ENCODE results near the gene CDK14. TPM values are rescaled to one million over a fixed set of nuclear protein-coding genes. Genes with fewer than 3 reads are reported as not detected.
A peak's percentile ranks its signal among the peaks of the same experiment; 100 is the strongest.

CDK14 gene
- total and polyA plus RNA-seq, 10 of the 15 experiments (the other 5 are each of a cell fraction or from before 2014, with no cell fraction given) = 6.5 to 61.3 (median 24.2) TPM

GRCh38 chr7:90611115-90611514, 15.0 kb downstream of the CDK14 start:
- POLR2A ChIA-PET = interaction anchor here (0.7 to 2.5 kb wide), 2 partner anchors 8 to 127 kb away, joined by 7 to 11 read pairs; no protein-coding TSS in a partner anchor
- 72% methylated on average over 3 of the region's 3 CpGs for WGBS (ENCODE audit: insufficient coverage, insufficient replicate concordance, low lambda C conversion rate, missing lambda C conversion rate)
- Histone ChIP-seq H4K20me1 (ENCODE audit: control insufficient read depth, insufficient read depth) (no peaks in the 10 kb centered on the region), H3K27ac (ENCODE audit: control insufficient read depth, insufficient read depth) (no peak overlapping the region), H3K9ac (ENCODE audit: control insufficient read depth, insufficient read depth, low read length) (no peak overlapping the region), H3K4me1 (ENCODE audit: control insufficient read depth, insufficient read depth, low read length) (0 out of 2 replicates have a peak, but pooled peaks cover 4% of the 10 kb centered on the region), H3K79me2 (ENCODE audit: control insufficient read depth, insufficient read depth, low read length) (no peaks in the 10 kb centered on the region; the same call in none of the 2 replicates), H3K4me3 (no peak overlapping the region), H3K36me3 (ENCODE audit: control insufficient read depth in 2 of 2, insufficient read depth in 2 of 2, low read length in 1 of 2) (no peaks in the 10 kb centered on the region), H3K9me3 (replicated peaks; ENCODE audit: control insufficient read depth, insufficient read depth, low read length) (no peaks in the 10 kb centered on the region), H2AFZ (ENCODE audit: control insufficient read depth, low read depth, low read length) (peak overlapping the region; percentile 23), H3K27me3 (replicated peaks in 1 of 2; ENCODE audit: control insufficient read depth in 2 of 2, insufficient read depth in 2 of 2, low read length in 1 of 2) (no peaks in the 10 kb centered on the region), H3K4me2 (ENCODE audit: control insufficient read depth, insufficient read depth) (no peak overlapping the region)
- SMC1A ChIA-PET (ENCODE audit: uncharacterized antibody, unreplicated experiment) = interaction anchor here (1.1 to 7.0 kb wide), 3 partner anchors 9 to 15 kb away, joined by 4 to 45 read pairs (median 6); partner anchors contain the start of gene CDK14
- ATAC-seq (peak; percentile 60), FAIRE-seq (no peak), DNase-seq (ENCODE audit: low read depth, low spot score) (no peak)
- in situ Hi-C loops (cut with MboI) (no loop called here), intact Hi-C loops (cut with micrococcal nuclease; ENCODE audit: unreplicated experiment) (no loop called here)
- CTCF ChIA-PET = interaction anchor here (0.6 to 1.7 kb wide), 3 partner anchors 8 to 104 kb away, joined by 3 to 9 read pairs (median 5); no protein-coding TSS in a partner anchor
- TF ChIP-seq EED (IDR thresholded peaks at IDR 0.05; ENCODE audit: low read depth) = peak; percentile 75
- peak; percentile 82 for TF ChIP-seq CREM (IDR thresholded peaks at IDR 0.05; ENCODE audit: low read depth)
- TF ChIP-seq YBX1 (IDR thresholded peaks at IDR 0.05) = no peak
- TF ChIP-seq NR2C1 (IDR thresholded peaks at IDR 0.05) = no peak
- peak; percentile 67; the same call in 1 of the 2 replicates for TF ChIP-seq CREB1 (IDR thresholded peaks at IDR 0.05; ENCODE audit: low read depth)
- 0 out of 2 replicates have a peak, but pooled peaks have one; percentile 11 for TF ChIP-seq TCF3 (IDR thresholded peaks at IDR 0.05; ENCODE audit: borderline replicate concordance, insufficient read depth, low read depth, low read length)
- 0 out of 2 replicates have a peak, but pooled peaks have one; percentile 33 for TF ChIP-seq TCF12 (IDR thresholded peaks at IDR 0.05; ENCODE audit: low read depth, low read length)
- TF ChIP-seq ETV6 (conservative IDR thresholded peaks at IDR 0.05 in 1 of 2, IDR thresholded peaks at IDR 0.05 in 1 of 2; ENCODE audit: borderline replicate concordance in 1 of 2, low read depth in 1 of 2) = peak in 1 of 2 experiments; percentile 37; a peak in 1 of 4 replicates
- no peak for TF ChIP-seq USF1 (IDR thresholded peaks at IDR 0.05; ENCODE audit: borderline replicate concordance, extremely low read length, insufficient read depth, low read depth, low read length)
- TF ChIP-seq NFIC (IDR thresholded peaks at IDR 0.05; ENCODE audit: low read depth, low read length) = peak; percentile 48; the same call in 1 of the 2 replicates
- TF ChIP-seq CBFB (IDR thresholded peaks at IDR 0.05; ENCODE audit: low read depth) = 0 out of 2 replicates have a peak, but pooled peaks have one; percentile 34
- no peak for TF ChIP-seq CBX5 (IDR thresholded peaks at IDR 0.05; ENCODE audit: low read depth)
- no peak for TF ChIP-seq BCL3 (IDR thresholded peaks at IDR 0.05; ENCODE audit: borderline replicate concordance, insufficient read depth, low read depth, low read length, poor library complexity, severe bottlenecking)
- peak; percentile 56; the same call in 1 of the 2 replicates for TF ChIP-seq RUNX3 (IDR thresholded peaks at IDR 0.05; ENCODE audit: low read length)
- TF ChIP-seq JUNB (IDR thresholded peaks at IDR 0.05) = peak; percentile 58
- no peak for TF ChIP-seq ZZZ3 (IDR thresholded peaks at IDR 0.05; ENCODE audit: control insufficient read depth, insufficient read length, low read depth)
- TF ChIP-seq ATF3 (IDR thresholded peaks at IDR 0.05; ENCODE audit: borderline replicate concordance, extremely low read depth, low read depth, low read length) = no peak
- no peak for TF ChIP-seq HCFC1 (IDR thresholded peaks at IDR 0.05; ENCODE audit: low read length)
- TF ChIP-seq IRF4 (IDR thresholded peaks at IDR 0.05; ENCODE audit: low read depth, low read length) = no peak
- RAD21 ChIA-PET (ENCODE audit: unreplicated experiment) = interaction anchor here (1.2 to 3.1 kb wide), 4 partner anchors 8 to 13 kb away, joined by 3 to 9 read pairs (median 4); no protein-coding TSS in a partner anchor
- BruUV-seq (replicated peaks) = no TSS peak

Measured in GM12878 (cell line).